GM12878 (cell line): ENCODE results near the gene CNTLN. TPM values are rescaled to one million over a fixed set of nuclear protein-coding genes. Genes with fewer than 3 reads are reported as not detected.

Experiments
- ATAC-seq: fragments of 200-7000 bp; cut with Tn5 transposase; 3 replicates; pipeline ENCODE4 v1.9.1; 2020; ENCODE audit warnings: mild to moderate bottlenecking, moderate library complexity
- BruUV-seq: library from RNA; stranded (reverse); fragments of 400-500 nt; replicated peaks from 2 replicates; lab custom pipeline; 2021; lab: Mats Ljungman, UMichigan
- CTCF ChIA-PET: fragments of 300-600 bp; sonication (Branson Sonifier 250); formaldehyde crosslinking; extraction: SDS; loops from one replicate; lab custom pipeline; 2021; ENCODE audit warnings: inconsistent platforms; lab: Yijun Ruan, JAX
- POLR2A ChIA-PET: fragments of 350-600 bp; formaldehyde crosslinking; extraction: SDS; loops from one replicate; lab custom pipeline; 2021; ENCODE audit warnings: inconsistent platforms; lab: Charles Lee
- RAD21 ChIA-PET: fragments of 300-600 bp; sonication (Branson Sonifier 250); formaldehyde crosslinking; loops from one replicate; lab custom pipeline; 2023; ENCODE audit warnings: antibody characterized with exemption; ENCODE audit not compliant: unreplicated experiment; lab: Charles Lee
- SMC1A ChIA-PET: fragments of 300-600 bp; sonication (Branson Sonifier 250); formaldehyde crosslinking; loops from one replicate; lab custom pipeline; 2023; ENCODE audit not compliant: unreplicated experiment, uncharacterized antibody; lab: Charles Lee
- DNase-seq: peaks from one replicate; pipeline ENCODE4 v3.0.0-alpha.2; 2011; ENCODE audit warnings: low read depth, low spot score
- FAIRE-seq: peaks from 3 replicates; lab custom pipeline; 2011; peaks lifted over from hg19 to GRCh38; lab: Jason Lieb, UNC
- H2AFZ ChIP-seq: 2 replicates; pipeline ENCODE4 v1.6.0; 2011; ENCODE audit warnings: low read depth, low read length, control low read depth; ENCODE audit not compliant: control insufficient read depth
- H3K27ac ChIP-seq: 2 replicates; pipeline ENCODE4 v1.5.1; 2011; ENCODE audit warnings: control low read depth; ENCODE audit not compliant: control insufficient read depth, insufficient read depth
- H3K27me3 ChIP-seq, 2 experiments: replicated peaks in 1 of 2; 2 replicates each; pipeline versions ENCODE4 v1.6.0 to v1.6.1; 2011; ENCODE audit warnings: low read length in 1 of 2; ENCODE audit not compliant: control insufficient read depth in 2 of 2, insufficient read depth in 2 of 2
- H3K36me3 ChIP-seq, 2 experiments: 2 replicates each; pipeline ENCODE4 v1.5.1; 2011; ENCODE audit warnings: low read length in 1 of 2; ENCODE audit not compliant: control insufficient read depth in 2 of 2, insufficient read depth in 2 of 2
- H3K4me1 ChIP-seq: 2 replicates; pipeline ENCODE4 v1.6.1; 2011; ENCODE audit warnings: mild to moderate bottlenecking, low read length, moderate library complexity, mixed read lengths; ENCODE audit not compliant: control insufficient read depth, insufficient read depth
- H3K4me2 ChIP-seq: 2 replicates; pipeline ENCODE4 v1.6.0; 2011; ENCODE audit warnings: control low read depth; ENCODE audit not compliant: control insufficient read depth, insufficient read depth
- H3K4me3 ChIP-seq: fragments of 200-600 bp; sonication (generic); 2 replicates; pipeline ENCODE4 v1.5.1; 2016
- H3K79me2 ChIP-seq: 2 replicates; pipeline ENCODE4 v1.6.0; 2011; ENCODE audit warnings: low read length; ENCODE audit not compliant: control insufficient read depth, insufficient read depth
- H3K9ac ChIP-seq: 2 replicates; pipeline ENCODE4 v1.8.0; 2011; ENCODE audit warnings: low read length, control low read depth, mixed read lengths; ENCODE audit not compliant: control insufficient read depth, insufficient read depth
- H3K9me3 ChIP-seq: replicated peaks from 3 replicates; pipeline ENCODE4 v1.5.1; 2011; ENCODE audit warnings: mild to moderate bottlenecking, low read length; ENCODE audit not compliant: control insufficient read depth, insufficient read depth
- H4K20me1 ChIP-seq: 2 replicates; pipeline ENCODE4 v1.6.0; 2011; ENCODE audit not compliant: control insufficient read depth, insufficient read depth
- ATF7 ChIP-seq: fragments of 450-650 bp; IDR thresholded peaks from 2 replicates; pipeline ENCODE4 v1.6.1; 2016; ENCODE audit warnings: low read depth, mild to moderate bottlenecking
- CEBPB ChIP-seq, 2 experiments: fragments of 150-350 bp in 1 of 2; IDR thresholded peaks; 2 replicates each; pipeline ENCODE4 v1.6.1; 2012 to 2014; ENCODE audit warnings: low read depth in 2 of 2, low read length in 2 of 2, borderline replicate concordance in 1 of 2, inconsistent platforms in 1 of 2
- CHD2 ChIP-seq: IDR thresholded peaks from 2 replicates; pipeline ENCODE4 v1.6.1; 2011; ENCODE audit warnings: low read depth, low read length, improper control_type of control experiment, borderline replicate concordance
- DPF2 ChIP-seq: fragments of 450-650 bp; IDR thresholded peaks from 2 replicates; pipeline ENCODE4 v1.6.1; 2017; ENCODE audit warnings: mild to moderate bottlenecking
- NFIC ChIP-seq: IDR thresholded peaks from 2 replicates; pipeline ENCODE4 v1.6.1; 2012; ENCODE audit warnings: low read depth, mild to moderate bottlenecking, inconsistent platforms, low read length, moderate library complexity
- POU2F2 ChIP-seq: IDR thresholded peaks from 3 replicates; pipeline ENCODE4 v1.6.1; 2011; ENCODE audit warnings: low read depth, mild to moderate bottlenecking, low read length, borderline replicate concordance
- RAD21 ChIP-seq: IDR thresholded peaks from 2 replicates; pipeline ENCODE4 v1.6.1; 2011; ENCODE audit warnings: mild to moderate bottlenecking, low read depth, low read length, moderate library complexity; ENCODE audit not compliant: insufficient read depth
- RB1 ChIP-seq: fragments of 450-650 bp; formaldehyde crosslinking; IDR thresholded peaks from 2 replicates; pipeline ENCODE4 v1.6.1; 2017; ENCODE audit warnings: mild to moderate bottlenecking, borderline replicate concordance
- RBBP5 ChIP-seq: fragments of 200-600 bp; sonication (generic); conservative IDR thresholded peaks from 2 replicates; pipeline ENCODE4 v1.6.1; 2016
- RCOR1 ChIP-seq: conservative IDR thresholded peaks from 2 replicates; pipeline ENCODE4 v1.6.1; 2012; ENCODE audit warnings: low read depth, low read length, improper control_type of control experiment
- REST ChIP-seq: IDR thresholded peaks from 2 replicates; pipeline ENCODE4 v1.6.1; 2012; ENCODE audit warnings: mild to moderate bottlenecking, low read depth, low read length
- SKIL ChIP-seq: fragments of 450-650 bp; IDR thresholded peaks from 2 replicates; pipeline ENCODE4 v1.6.1; 2017; ENCODE audit warnings: mild to moderate bottlenecking, low read depth, inconsistent platforms; ENCODE audit not compliant: poor library complexity, severe bottlenecking
- SMAD5 ChIP-seq: IDR thresholded peaks from 2 replicates; pipeline ENCODE4 v1.6.1; 2016; ENCODE audit warnings: antibody characterized with exemption, low read depth
- SREBF2 ChIP-seq: IDR thresholded peaks from 2 replicates; pipeline ENCODE4 v1.6.1; 2012; ENCODE audit warnings: mild to moderate bottlenecking, low read length
- SUPT20H ChIP-seq: IDR thresholded peaks from 2 replicates; pipeline ENCODE4 v1.6.1; 2011; ENCODE audit warnings: low read depth, mild to moderate bottlenecking, low read length, moderate library complexity, borderline replicate concordance; ENCODE audit not compliant: control insufficient read depth
- SUZ12 ChIP-seq: fragments of 200-600 bp; sonication (generic); IDR thresholded peaks from one replicate; pipeline ENCODE4 v1.6.1; 2018; ENCODE audit warnings: antibody characterized with exemption, mild to moderate bottlenecking; ENCODE audit not compliant: unreplicated experiment
- TBL1XR1 ChIP-seq: IDR thresholded peaks from 2 replicates; pipeline ENCODE4 v1.6.1; 2012; ENCODE audit warnings: low read depth, low read length, improper control_type of control experiment
- TCF12 ChIP-seq: IDR thresholded peaks from 2 replicates; pipeline ENCODE4 v1.6.1; 2011; ENCODE audit warnings: low read depth, mild to moderate bottlenecking, low read length
- TCF7 ChIP-seq: IDR thresholded peaks from 2 replicates; pipeline ENCODE4 v1.6.1; 2014; ENCODE audit warnings: antibody characterized with exemption, borderline replicate concordance
- ZBTB33 ChIP-seq: fragments of 450-650 bp; IDR thresholded peaks from 2 replicates; pipeline ENCODE4 v1.6.1; 2017; ENCODE audit warnings: mild to moderate bottlenecking
- in situ Hi-C: fragments of 300-500 bp; cut with MboI; formaldehyde crosslinking; loops from 9 replicates; pipeline ENCODE4 v1.14.3; 2018; ENCODE audit warnings: mixed read lengths
- intact Hi-C: fragments of 100-400 bp; cut with micrococcal nuclease; formaldehyde crosslinking; loops from one replicate; pipeline ENCODE4 v1.14.2; 2022; ENCODE audit not compliant: unreplicated experiment
- polyA plus RNA-seq, 11 experiments: library from polyadenylated mRNA; depleted of rRNA in 4 of 11; unstranded in 6 of 11; stranded (reverse) in 5 of 11; fragments of >200 nt; fragmentation: Nextera tagmentation in 4 of 11; fragmentation: Illumina TruSeq in 1 of 11; extraction: Ambion mirVana in 4 of 11; extraction: Trizol in 1 of 11; gene quantifications; 1 replicate in 1 of 11; 2 replicates in 10 of 11; pipeline versions ENCODE4 v1.2.1 to v1.2.3, GENCODE V29; 2011 to 2016; ENCODE audit warnings: inconsistent platforms in 2 of 11, missing spikeins in 2 of 11, low read depth in 1 of 11
- total RNA-seq, 4 experiments: library from RNA; depleted of rRNA in 3 of 4; stranded (reverse); fragments of >200 nt in 3 of 4; fragmentation: Illumina TruSeq in 1 of 4; extraction: Trizol in 1 of 4; gene quantifications; 2 replicates each; pipeline versions ENCODE4 v1.2.1 to v1.2.3, GENCODE V29; 2013 to 2021

The CNTLN gene
- total and polyA plus RNA-seq, 10 of the 15 experiments (the other 5 are each of a cell fraction or from before 2014, with no cell fraction given), result 0.01 to 7.0 (median 0.03) TPM; not detected in 4

- BruUV-seq, result no TSS peak
- POLR2A ChIA-PET, result no interaction called here
- H2AFZ ChIP-seq, result no peak overlapping the region
- H3K27me3 ChIP-seq, result no peaks in the 10 kb centered on the region
- H3K4me3 ChIP-seq, result no peak overlapping the region
- H3K4me2 ChIP-seq, result no peak overlapping the region
- H3K9me3 ChIP-seq, result no peaks in the 10 kb centered on the region
- SMC1A ChIA-PET, result interaction anchor here (0.8 kb wide), 1 partner anchor 243 kb away, joined by 4 read pairs; no protein-coding TSS in a partner anchor
- no peak overlapping the region for H3K9ac ChIP-seq
- no peak for ATAC-seq
- FAIRE-seq, result no peak
- intact Hi-C loops, result no loop called here
- H3K27ac ChIP-seq, result no peak overlapping the region
- no peak for DNase-seq
- no peaks in the 10 kb centered on the region for H3K4me1 ChIP-seq
- H4K20me1 ChIP-seq, result no peaks in the 10 kb centered on the region
- no peaks in the 10 kb centered on the region for H3K79me2 ChIP-seq
- CTCF ChIA-PET, result interaction anchor here (1.0 to 1.1 kb wide), 2 partner anchors 33 to 141 kb away, joined by 3 to 4 read pairs; no protein-coding TSS in a partner anchor
- TF ChIP-seq SUPT20H (no peak), TCF7 (no peak), RAD21 (no peak), TBL1XR1 (no peak), ZBTB33 (no peak), RB1 (no peak), DPF2 (no peak), REST (no peak), SREBF2 (no peak), RCOR1 (no peak), CHD2 (no peak), NFIC (no peak), ATF7 (no peak), SMAD5 (no peak), SUZ12 (no peak), POU2F2 (no peak), SKIL (no peak), RBBP5 (no peak), TCF12 (no peak), CEBPB (IDR thresholded peaks at IDR 0.05; ENCODE audit: borderline replicate concordance in 1 of 2, low read depth in 2 of 2, low read length in 2 of 2) (no peak)
- in situ Hi-C loops, result no loop called here
- RAD21 ChIA-PET, result no interaction called here
- no peaks in the 10 kb centered on the region for H3K36me3 ChIP-seq
Measured at GRCh38 chr9:17219261-17219660, 84.4 kb downstream of the CNTLN start.
